Measurements from ENCODE around the gene F8.
"Not testable (repeated sequence)": the region's sequence is repeated elsewhere in the genome, so short reads cannot be mapped to it uniquely, and the experiment has no call there.

DNA sequence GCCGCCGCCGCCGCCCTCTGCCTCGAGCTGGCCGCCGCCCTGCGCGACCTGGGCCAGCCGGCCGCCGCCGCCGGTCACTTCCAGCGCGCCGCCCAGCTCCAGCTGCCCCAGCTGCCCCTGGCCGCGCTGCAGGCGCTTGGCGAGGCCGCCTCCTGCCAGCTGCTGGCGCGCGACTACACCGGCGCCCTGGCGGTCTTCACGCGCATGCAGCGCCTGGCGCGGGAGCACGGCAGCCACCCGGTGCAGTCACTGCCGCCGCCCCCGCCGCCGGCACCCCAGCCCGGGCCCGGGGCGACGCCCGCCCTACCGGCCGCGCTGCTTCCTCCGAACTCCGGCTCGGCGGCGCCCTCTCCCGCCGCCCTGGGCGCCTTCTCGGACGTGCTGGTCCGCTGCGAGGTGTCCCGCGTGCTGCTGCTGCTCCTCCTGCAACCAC is 135.7 kb downstream of the F8 start:
- TF ChIP-seq ZNF830 (tag by site-specific recombination; IDR thresholded peaks at IDR 0.05; ENCODE audit: low read depth); MYNN (tag by site-specific recombination; IDR thresholded peaks at IDR 0.05; ENCODE audit: borderline replicate concordance); MEIS1 (CRISPR knock-in tag; IDR thresholded peaks at IDR 0.05; ENCODE audit: borderline replicate concordance): not testable (repeated sequence)
- TF ChIP-seq, protein P1, sequence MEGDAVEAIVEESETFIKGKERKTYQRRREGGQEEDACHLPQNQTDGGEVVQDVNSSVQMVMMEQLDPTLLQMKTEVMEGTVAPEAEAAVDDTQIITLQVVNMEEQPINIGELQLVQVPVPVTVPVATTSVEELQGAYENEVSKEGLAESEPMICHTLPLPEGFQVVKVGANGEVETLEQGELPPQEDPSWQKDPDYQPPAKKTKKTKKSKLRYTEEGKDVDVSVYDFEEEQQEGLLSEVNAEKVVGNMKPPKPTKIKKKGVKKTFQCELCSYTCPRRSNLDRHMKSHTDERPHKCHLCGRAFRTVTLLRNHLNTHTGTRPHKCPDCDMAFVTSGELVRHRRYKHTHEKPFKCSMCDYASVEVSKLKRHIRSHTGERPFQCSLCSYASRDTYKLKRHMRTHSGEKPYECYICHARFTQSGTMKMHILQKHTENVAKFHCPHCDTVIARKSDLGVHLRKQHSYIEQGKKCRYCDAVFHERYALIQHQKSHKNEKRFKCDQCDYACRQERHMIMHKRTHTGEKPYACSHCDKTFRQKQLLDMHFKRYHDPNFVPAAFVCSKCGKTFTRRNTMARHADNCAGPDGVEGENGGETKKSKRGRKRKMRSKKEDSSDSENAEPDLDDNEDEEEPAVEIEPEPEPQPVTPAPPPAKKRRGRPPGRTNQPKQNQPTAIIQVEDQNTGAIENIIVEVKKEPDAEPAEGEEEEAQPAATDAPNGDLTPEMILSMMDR (tag by site-specific recombination; IDR thresholded peaks at IDR 0.05) = not testable (repeated sequence)

Measured in HEK293 (cell line).